ENCODE results near the gene HIRA.
A peak's percentile ranks its signal among the peaks of the same experiment; 100 is the strongest.
"Not testable (repeated sequence)": the region's sequence is repeated elsewhere in the genome, so short reads cannot be mapped to it uniquely, and the experiment has no call there.

HIRA gene

DNA sequence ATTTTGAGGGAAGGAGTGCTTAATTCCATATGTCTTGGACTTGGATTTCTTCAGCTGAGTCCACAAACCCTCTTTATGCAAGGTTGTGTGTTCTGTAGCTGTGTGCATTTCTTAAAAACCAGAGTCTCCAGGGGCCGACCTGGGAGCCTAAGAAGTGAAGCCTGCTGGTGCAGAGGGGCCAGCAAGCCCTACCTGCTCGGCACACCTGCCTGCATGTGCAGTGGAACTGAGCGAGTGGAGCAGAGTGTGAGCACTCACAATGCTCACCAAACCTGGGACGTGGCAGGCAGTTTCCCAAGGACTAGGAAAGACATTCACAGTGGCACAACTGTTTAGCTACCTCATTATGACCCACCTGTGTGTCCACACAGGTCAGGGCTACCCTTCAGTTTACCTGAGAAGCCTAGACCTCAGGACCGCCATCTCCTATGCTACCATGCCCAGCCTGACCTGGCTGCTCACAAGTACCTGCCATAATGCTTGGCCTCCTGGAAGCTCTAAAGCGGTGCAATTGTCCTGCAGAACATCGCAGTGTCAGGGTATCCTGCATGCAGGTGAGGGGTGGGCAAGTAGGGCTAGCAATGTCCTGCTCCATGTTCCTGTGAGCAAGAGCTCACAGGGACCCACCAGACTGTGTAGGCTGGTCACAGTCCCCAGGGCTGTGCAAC, 12.1 kb upstream of the HIRA start:
- DNase-seq (ENCODE audit: low read depth) = no peak

DNA sequence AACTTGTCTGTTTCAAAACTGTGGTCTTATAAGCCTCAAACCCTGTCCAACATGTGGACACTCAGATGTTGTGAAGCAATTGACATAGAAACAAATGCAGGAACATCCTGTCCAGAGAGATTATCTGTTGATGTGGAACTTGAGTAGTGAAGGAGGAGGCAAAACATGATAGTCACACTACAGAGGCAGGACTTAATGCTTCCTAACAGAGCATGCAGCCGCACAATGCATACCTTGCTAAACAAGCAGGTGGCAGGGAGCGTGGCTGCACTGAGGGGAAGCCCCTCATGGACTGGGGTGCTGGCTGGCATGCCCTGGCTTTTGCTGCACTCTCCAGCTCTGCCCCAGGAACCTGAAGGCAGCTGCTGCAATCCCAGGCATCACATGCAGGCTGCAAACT, 10.6 kb upstream of the HIRA start:
- DNase-seq (ENCODE audit: low read depth) = no peak

GRCh38 chr22:19440411-19441195, 9.1 kb upstream of the HIRA start:
- no peak for DNase-seq (ENCODE audit: low read depth)

- DNase-seq (ENCODE audit: low read depth) = no peak
Observed at GRCh38 chr22:19438298-19438697, 6.8 kb upstream of the HIRA start.

DNA sequence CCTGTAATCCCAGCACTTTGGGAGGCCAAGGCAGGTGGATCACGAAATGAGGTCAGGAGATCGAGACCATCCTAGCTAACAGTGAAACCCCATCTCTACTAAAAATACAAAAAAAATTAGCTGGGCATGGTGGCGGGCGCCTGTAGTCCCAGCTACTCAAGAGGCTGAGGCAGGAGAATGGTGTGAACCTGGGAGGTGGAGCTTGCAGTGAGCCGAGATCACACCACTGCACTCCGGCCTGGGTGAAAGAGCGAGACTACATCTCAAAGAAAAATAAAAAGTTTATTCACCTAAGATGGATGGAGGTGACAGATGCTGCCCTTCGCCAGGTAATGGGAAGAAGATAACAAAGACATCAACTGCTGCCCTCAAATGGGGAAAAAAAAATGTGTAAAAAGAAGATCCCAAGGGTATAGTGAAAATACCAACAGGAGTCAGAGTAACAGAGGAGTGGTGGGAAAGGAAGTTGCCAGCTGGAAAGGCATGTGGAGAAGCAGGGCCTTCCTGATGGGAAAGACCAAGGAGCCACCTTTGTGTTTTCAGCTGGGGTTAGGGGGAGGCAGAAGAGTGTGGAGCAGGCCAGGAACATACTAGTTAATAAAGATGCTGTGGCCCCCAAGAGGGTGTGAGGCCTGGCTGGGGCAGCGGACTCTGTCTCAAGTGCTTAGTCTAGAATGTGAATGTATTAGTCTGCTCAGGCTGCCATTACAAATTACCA, 5.1 kb upstream of the HIRA start:
- DNase-seq (ENCODE audit: low read depth) = not testable (repeated sequence)

DNA sequence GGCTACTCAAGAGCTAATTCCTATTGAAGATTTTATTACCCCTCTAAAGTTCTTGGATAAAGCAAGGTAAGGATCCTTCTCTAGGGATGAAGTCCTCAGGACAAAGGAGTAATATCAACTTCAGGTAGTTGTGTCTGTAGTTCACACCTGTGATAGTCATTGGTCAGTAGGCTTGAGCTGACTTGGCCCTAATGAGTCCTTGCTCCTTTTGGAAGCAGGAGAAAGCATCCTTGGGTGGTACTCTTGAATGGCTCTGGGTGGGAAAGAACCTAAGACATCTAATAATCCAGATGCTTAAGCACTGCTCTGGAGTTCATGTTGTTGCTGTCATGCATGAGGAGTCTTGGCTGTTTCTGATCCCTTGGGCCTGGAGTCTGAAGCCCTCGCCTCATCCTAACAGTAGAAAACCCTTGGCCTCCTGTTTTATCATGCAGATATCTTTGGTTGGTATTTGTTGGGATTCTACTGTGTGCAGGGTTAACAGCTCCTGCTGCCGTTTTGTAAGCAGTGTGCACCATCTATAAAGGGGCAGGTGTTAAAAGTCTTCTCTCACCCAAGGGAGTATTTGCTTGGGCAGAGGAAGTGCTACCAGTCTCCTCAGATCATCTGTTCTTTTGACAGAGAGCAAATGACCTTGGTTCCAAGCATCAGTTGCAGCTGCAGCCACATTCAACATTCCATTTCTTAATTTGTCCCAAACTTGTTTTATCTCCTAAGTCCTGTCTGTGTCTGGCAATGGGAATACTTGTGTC, 3.5 kb upstream of the HIRA start:
- no peak for DNase-seq (ENCODE audit: low read depth)

- no peak for DNase-seq (ENCODE audit: low read depth)
Observed at GRCh38 chr22:19434401-19434800, 2.9 kb upstream of the HIRA start.

DNA sequence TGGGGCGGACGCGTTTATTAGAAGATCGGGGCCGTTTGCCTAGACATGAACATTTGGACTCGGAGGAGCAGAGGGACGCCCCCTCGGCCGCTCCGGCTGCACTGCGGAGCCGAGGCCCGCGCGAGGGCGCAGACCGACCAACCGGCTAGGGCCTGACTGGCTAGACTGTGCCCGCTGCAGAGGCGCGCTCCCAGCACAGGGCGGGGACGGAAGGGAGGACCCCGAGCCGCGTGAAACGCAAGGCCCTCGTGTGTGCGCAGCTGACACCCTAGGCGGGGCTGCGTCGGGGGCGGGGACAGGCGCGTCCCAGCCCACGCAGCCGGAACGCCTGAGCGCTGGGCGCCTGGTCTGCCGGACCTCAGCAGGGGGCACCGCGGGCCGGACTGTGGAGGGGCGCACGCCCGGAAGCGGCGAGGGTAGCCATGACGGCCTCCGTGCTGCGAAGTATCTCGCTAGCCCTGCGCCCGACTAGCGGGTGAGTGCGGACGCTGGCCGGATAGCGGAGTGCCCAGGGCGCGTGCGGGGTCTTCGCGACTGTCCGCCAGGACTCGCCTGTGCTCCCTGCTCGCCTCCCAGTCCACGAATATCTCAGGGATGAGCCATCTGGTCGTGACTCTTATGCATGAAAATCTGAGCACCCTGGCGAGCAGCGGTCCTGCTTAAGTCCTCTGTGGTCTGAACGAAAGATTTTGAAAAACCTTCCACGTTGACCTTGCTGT, 759 bp upstream of the HIRA start, which contains the start of gene MRPL40:
Gene MRPL40 (plus strand): TSS at position 413 of the 719 bp plus-strand sequence. CDS start 10 bp downstream, at position 423.
- peak; percentile 66 for DNase-seq (ENCODE audit: low read depth)

GRCh38 chr22:19430890-19431541, 517 bp downstream of the HIRA start:
- DNase-seq (ENCODE audit: low read depth) = no peak

GRCh38 chr22:19429950-19430889, 1.3 kb downstream of the HIRA start:
- DNase-seq (ENCODE audit: low read depth) = peak; percentile 25

- DNase-seq (ENCODE audit: low read depth) = no peak
Observed at GRCh38 chr22:19424186-19424500, 7.4 kb downstream of the HIRA start.

- no peak for DNase-seq (ENCODE audit: low read depth)
Observed at GRCh38 chr22:19422440-19423301, 8.9 kb downstream of the HIRA start.

DNA sequence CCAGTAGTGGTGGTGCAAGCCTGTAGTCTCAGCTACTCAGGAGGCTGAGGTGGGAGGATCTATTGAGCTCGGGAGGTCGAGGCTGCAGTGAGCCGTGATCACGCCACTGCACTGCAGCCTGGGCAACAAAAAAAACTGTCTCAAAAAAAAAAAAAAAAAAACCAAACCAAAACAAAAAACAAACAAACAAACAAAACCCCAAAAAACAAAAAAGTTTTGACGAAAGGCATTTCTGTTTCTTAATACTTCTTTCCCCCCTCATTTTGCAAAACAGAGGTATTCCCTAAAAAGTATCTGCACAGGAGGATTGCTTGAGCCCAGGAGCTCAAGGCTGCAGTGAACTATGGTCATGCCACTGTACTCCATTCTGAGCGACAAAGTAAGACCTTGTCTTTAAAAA, 11.2 kb downstream of the HIRA start:
- DNase-seq (ENCODE audit: low read depth) = no peak

- DNase-seq (ENCODE audit: low read depth) = no peak
Observed at GRCh38 chr22:19419464-19420178, 11.9 kb downstream of the HIRA start.

DNA sequence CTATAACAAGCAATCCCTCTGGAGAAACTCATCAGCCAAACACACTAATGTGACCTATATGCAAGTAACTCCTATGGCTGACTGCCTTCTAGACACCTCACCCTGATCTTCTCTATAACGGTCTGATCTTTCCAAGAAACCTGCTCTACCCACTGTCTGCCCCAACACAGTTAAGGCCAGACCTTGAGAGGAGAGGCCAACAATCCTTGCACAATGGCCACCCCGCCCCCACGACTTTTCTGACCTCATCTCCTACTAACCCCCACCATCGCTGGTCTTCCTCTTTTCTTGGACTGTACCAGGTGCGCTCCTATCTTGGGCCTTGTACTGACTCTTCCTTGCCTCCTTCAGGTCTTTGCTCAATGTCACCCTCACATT, 12.5 kb downstream of the HIRA start:
- no peak for DNase-seq (ENCODE audit: low read depth)

GRCh38 chr22:19412923-19413322, 18.6 kb downstream of the HIRA start:
- DNase-seq (ENCODE audit: low read depth) = no peak

- DNase-seq (ENCODE audit: low read depth) = no peak
Observed at GRCh38 chr22:19412478-19412877, 19.1 kb downstream of the HIRA start.

GRCh38 chr22:19411690-19412045, 19.9 kb downstream of the HIRA start:
- DNase-seq (ENCODE audit: low read depth) = no peak

Measured in T follicular helper cell (primary cell).